GM21825 (cell line): ENCODE measurements around the gene ASXL2.
"Not testable (repeated sequence)": the region's sequence is repeated elsewhere in the genome, so short reads cannot be mapped to it uniquely, and the experiment has no call there.

ENCODE experiments used
- ATAC-seq: cut with Tn5 transposase; IDR thresholded peaks from one replicate; pipeline ENCODE4 v1.9.1; 2021; ENCODE audit warnings: mild to moderate bottlenecking, moderate library complexity; ENCODE audit not compliant: unreplicated experiment

Gene ASXL2

DNA sequence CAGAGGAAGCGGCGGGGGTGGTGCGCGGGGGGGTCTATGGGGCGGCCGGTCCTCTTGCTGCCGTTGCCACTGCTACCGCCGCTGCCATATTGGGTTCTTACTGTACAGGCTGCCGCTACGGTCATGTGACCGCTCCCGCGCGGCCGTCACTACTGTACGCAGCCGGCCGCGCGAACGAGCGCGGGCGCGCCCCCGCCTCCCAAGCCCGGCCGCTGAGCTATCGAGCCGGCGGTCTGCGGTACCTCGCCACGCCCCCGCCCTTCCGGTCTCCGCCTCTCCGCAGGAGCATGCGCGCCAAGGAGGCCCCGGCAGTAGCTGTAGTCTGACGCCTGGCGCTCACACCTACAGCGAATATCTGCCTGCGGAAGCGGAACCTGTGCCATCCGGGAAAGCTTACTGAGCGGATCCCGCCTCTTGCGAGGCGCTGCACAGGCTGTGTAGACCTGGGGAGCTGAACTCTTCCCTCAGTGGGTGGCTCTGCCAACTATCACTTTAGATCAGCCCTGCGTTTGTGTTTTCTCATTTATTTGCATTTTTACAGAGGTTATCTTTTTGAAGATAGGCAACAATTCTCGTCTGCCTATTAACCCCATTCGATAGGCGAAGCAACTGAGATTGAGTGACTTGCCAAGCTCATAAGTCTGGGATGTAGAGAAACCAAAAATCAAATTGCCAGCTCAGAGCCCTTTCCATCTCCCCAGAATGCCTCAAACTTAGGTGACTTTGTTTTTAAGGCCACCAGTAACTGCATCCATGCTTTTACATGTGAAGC lies at the start of gene ASXL2:
TSS of gene ASXL2 (minus strand) at position 127 of the 772 bp plus-strand sequence. CDS start 265 bp downstream, outside the sequence.
- ATAC-seq: peak; percentile 90

DNA sequence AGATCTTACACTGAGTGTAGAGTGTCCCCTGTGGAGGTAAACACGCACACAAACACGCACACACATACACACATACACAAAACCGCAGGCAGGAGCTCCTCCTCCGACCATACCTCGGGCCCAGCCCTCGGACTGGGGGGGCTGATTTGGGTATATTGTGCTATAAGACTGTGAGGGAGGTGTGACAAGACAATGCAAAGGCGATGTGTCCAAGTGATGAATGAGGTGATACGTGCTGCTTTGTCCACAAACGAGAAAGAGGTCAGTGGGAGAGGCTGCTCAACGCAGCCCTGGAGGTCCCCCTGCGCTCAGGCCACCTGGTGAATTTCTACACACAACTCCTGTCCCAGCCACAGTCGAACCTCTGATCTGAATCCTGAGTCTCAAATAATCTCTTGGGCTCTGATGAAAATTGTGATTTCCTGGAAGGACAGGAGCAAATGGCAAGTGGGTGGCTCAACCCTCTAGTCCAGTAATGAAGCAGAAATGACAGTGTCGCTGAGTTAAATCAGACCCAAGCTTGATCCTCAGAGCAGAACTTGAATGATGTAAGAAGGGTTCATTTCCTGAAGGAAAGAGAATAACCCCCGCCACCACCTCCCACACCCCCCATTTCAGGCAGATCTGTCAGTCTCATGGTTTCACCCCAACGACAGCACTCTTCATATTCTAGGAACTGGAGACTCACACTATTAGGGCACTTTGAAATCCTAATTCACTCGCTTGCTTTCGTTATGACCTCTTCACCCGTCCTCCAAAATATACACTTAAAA lies 48.9 kb upstream of the ASXL2 start:
- no peak for ATAC-seq

DNA sequence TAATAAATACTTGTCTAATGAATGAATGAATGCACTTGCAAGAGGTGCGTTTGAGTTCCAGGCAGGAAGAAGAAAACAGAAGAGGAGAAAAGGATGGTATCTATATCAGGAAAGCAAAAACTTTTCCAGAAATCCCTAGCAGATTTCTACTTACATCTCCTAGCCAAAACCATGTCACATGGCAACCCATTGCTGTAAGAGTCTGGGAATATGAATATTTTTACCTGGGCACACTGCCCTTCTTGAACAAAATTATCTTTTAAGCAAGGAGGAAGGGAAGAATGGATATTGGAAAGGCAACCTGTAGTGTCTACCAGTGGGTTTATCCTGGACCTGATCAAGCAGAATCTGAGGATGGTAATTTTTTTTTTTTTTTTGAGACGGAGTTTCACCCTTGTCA lies 44.2 kb upstream of the ASXL2 start:
- ATAC-seq: no peak

DNA sequence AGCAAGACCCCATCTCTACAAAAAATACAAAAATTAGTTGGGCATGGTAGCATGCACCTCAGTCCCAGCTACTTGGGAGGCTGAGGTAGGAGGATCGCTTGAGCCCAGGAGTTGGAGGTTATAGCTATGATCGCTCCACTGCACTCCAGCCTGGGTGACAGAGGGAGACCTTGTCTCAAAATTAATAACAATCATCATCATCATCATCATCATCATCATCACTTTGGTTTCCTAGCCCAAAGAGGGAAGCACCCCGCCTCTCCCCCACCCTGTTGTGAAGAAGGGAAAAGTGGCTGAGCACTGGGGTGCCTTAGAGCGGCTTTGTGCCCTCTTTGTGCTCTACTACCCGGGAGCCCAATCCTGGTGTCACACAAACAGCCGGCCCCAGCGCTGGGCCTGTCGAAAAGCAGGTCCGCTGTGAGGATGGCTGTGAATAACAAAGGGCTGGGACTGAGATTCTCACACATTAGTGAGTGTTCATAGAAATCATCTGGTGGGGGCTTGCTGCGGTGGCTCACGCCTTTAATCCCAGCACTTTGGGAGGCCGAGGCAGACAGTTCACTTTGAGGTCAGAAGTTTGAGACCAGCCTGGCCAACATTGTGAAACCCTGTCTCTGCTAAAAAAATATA lies 42.6 kb upstream of the ASXL2 start:
- ATAC-seq: no peak

DNA sequence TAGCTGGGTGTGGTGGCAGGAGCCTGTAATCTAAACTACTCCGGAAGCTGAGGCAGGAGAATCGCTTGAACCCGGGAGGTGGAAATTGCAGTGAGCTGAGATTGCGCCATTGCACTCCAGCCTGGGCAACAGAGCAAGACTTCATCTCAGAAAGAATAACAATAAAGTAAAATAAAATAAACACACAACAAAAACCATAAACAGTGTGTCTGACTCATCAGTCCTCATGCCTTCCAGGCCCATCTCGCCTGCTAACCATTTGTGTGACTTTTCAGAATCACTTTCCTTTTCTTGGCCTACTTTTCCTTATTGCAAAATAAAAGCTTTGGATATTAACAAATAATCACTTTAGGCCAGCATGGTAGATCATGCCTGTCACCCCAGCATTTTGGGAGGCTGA lies 42.0 kb upstream of the ASXL2 start:
- ATAC-seq: no peak

DNA sequence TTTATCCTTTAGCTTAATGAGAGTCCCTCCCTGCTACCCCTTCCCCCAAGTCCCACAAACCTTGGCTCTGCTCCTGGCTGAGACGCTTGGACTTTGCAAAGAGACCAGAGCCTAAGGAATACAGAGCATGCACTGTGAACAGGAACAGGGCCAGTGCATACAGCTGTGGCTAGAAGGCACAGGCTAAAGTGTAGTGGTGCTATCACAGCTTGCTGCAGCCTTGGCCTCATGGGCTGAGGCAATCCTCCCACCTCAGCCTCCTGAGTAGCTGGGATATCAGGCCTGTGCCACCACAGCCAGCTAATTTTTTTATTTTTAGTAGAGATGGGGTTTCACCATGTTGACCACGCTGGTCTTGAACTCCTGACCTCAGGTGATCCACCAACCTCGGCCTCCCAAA lies 39.5 kb upstream of the ASXL2 start:
- ATAC-seq: no peak

DNA sequence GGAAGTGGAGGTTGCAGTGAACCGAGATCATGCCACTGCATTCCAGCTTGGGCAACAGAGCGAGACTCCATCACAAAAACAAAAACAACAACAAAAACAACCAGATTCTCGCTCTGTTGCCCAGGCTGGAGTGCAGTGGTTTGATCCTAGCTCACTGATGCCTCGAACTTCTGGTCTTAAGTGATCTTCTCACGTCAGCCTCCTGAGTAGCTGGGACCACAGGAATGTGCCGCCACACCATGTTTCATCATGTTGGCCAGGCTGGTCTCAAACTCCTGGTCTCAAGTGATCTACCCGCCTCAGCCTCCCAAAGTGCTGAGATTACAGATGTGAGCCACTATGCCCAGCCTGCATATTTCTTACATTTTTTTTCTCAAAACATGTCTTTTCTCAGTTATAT lies 39.1 kb upstream of the ASXL2 start:
- not testable (repeated sequence) for ATAC-seq

DNA sequence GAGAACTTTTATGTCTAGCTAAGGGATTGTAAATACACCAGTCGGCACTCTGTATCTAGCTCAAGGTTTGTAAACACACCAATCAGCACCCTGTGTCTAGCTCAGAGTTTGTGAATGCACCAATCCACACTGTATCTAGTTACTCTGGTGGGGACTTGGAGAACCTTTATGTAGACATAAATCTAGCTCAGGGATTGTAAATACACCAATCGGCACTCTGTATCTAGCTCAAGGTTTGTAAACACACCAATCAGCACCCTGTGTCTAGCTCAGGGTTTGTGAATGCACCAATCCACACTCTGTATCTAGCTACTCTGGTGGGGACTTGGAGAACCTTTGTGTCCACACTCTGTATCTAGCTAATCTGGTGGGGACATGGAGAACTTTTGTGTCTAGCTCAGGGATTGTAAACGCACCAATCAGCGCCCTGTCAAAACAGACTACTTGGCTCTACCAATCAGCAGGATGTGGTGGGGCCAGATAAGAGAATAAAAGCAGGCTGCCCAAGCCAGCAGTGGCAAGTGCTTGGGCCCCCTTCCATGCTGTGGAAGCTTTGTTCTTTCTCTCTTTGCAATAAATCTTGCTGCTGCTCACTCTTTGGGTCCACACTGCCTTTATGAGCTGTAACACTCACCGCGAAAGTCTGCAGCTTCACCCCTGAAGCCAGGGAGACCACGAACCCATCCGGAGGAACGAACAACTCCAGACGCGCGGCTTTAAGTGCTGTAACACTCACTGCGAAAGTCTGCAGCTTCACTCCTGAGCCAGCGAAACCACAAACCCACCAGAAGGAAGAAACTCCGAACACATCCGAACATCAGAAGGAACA lies 37.9 kb upstream of the ASXL2 start:
- not testable (repeated sequence) for ATAC-seq

DNA sequence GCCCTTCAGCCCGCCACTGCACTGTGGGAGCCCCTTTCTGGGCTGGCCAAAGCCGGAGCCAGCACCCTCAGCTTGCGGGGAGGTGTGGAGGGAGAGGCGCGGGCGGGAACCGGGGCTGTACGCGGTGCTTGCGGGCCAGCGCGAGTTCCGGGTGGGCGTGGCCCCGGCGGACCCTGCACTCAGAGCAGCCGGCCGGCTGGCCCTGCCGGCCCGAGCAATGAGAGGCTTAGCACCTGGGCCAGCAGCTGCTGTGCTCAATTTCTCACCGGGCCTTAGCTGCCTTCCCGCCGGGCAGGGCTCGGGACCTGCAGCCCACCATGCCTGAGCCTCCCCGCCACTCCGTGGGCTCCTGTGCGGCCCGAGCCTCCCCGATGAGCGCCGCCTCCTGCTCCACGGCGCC lies 37.1 kb upstream of the ASXL2 start:
- ATAC-seq: not testable (repeated sequence)

DNA sequence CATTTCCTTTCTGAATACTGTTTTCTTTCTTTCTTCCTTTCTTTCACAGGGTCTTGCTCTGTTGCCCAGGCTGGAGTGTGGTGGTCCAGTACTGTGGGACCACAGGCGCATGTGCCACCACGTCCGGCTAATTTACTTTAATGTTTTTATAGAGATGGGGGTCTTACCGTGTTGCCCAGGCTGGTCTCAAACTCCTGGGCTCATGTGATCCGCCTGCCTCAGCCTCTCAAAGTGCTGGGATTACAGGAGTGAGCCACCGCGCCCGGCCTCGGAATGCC lies 35.3 kb upstream of the ASXL2 start:
- not testable (repeated sequence) for ATAC-seq

DNA sequence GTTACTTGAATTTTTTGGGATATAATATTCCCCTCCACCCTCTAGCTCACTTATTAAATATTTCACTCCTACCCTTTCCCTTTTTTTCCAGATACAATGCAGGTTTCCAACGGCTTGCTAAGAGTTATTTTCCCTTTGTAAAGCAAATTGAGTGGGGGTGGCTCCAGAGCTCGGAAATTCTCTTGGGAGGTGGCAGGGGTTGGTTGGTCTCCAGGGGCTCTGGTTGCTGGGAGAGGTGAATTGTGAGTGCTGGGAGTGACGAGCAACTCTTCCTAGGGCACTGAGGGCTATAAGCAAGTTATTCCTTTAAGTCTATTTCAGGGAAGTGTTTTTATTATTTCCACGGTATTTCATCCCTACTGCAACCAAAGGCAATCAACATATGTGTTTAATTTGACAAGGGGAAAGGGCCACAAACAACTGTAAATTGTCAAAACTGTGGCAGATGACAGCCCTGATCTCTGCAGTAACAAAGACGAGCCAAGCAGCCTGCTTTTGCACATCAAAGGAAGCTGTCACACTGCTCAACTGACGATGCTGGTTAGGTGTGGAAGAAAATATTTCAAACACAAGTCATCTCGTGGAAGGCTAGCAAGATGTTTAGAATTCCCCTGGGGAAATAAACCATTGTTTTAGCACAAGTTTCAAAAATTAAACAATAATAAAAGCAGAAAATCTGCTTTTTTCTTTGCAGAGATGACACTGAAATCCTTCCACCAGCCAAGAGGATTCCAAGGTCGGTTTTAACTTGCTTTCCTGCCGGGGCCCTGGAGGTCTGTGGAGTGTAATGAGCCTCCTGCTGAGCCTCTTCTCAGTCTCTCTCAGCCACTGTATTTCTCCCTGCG lies 34.8 kb upstream of the ASXL2 start:
- ATAC-seq: no peak

DNA sequence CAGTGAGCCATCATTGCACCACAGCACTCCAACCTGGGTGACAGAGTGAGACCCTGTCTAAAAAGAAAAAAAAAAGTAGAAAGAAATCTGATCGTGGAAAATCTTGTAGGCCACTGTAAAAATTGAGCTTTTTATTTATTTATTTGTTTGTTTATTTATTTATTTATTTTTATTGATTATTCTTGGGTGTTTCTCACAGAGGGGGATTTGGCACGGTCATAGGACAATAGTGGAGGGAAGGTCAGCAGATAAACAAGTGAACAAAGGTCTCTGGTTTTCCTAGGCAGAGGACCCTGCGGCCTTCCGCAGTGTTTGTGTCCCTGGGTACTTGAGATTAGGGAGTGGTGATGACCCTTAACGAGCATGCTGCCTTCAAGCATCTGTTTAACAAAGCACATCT lies 31.3 kb upstream of the ASXL2 start:
- not testable (repeated sequence) for ATAC-seq

DNA sequence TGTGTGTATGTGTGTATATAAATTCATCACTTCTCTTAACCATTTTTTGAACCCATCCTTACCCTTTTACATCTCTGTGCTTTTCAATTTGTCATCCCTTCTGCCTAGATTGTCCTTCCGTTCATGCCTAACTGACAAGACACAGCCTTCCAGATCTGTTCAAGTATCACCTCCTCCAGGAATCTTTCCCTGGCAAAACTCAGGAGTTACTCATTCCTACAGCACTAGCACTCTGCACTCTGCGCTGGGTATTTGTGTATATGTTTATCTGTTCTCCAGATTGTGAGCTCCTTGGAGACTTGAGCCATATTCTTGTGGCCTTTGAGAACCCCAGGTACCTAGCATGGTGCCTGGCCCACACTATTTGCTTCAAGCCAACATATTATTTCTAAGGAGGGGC lies 26.8 kb upstream of the ASXL2 start:
- ATAC-seq: no peak

DNA sequence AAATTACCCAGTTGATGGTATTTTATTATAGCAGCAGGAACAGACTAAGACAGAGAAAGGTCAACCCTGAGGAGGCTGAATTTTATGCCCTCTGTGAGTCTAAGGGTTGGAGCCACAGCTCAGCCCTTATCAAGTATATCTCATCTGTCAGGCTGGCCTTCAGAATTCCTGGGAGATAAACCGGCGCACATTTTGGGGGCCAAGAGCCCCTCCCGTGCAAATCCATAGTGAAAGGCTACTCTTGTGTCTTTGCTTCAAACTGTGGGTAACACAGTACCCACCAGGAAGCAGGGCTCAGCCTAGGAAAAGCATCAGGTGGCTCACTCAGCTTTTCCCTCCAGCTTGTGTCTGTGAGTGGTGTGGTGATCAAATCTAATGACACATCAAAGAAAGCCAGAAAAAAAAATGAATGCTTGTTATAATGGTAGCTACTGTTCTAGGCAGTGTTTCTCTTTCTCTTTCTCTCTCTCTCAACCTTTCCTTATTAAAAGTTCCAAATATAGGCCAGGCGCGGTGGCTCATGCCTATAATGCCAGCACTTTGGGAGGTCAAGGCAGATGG lies 25.0 kb upstream of the ASXL2 start:
- ATAC-seq: no peak

DNA sequence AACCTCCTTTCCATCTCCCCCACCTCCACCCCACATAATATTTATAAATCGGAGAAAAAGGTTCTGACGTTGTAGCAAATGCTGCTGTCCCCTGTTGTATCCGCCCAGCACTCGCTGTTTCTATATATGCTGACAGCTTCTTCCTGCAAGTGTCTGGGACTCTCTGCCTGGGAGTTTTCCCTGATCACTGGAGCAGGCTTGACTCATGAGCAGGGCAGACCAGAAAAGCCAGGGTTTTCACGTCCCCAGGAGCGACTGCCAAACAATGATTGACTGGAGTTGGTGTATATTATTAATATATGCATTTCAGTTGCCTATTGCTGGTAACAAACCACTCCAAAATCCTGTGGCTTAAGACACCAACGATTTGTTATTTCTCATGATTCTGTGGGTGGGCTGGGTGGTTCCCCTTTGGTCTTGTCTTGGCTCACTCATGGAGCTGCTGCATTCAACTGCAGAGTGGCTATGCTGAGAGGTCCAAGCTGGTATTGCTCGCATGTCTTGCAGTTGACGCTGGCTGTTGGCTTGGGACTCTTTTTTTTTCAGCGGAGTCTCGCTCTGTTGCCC lies 21.2 kb upstream of the ASXL2 start:
- ATAC-seq: no peak

DNA sequence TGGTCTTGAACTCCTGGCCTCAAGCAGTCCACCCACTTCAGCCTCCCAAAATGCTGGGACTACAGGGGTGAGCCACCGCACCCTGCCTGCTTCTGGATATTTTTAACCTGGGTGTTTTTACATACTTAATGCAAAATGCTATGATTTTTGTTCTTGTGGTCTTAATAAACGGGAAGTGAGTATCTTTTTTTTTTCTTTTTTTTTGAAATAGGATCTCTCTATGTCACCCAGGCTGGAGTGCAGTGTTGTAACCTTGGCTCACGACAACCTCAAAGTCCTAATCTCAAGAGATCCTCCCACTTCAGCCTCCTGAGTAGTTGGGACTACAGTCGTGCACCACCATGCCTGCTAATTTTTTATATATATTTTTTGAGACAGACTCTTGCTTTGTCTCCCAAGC lies 19.2 kb upstream of the ASXL2 start:
- no peak for ATAC-seq

DNA sequence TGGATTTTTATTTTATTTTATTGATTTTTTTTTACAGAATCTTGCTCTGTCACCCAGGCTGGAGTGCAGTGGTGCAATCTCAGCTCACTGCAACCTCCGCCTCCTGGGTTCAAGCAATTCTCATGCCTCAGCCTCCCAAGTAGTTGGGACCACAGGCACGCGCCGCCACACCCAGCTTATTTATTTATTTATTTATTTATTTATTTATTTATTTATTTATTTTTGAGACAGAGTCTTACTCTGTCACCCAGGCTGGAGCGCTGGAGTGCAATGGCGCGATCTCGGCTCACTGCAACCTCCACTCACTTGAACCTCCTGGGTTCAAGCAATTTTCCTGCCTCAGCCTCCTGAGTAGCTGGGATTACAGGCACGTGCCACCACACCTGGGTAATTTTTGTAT lies 18.0 kb upstream of the ASXL2 start:
- not testable (repeated sequence) for ATAC-seq

DNA sequence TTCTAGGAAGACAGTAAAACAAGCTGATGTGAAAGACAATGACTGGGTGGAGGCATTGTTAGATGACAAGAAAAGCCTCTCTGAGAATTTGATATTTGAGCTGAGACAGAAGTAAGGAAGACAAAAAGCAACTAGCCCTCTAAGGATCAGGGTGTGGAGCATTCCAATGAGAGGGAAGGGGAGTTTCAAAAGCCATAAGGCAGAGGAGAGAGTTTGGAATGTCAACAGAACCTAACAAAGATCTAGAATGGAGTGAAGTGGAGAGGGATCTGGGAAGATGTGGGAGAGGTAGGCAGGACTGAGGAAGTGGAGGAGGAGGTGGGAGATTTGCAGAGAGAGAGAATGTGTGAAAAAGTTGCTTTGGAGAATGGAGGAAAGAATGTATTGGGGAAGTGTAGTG lies 17.3 kb upstream of the ASXL2 start:
- ATAC-seq: no peak

DNA sequence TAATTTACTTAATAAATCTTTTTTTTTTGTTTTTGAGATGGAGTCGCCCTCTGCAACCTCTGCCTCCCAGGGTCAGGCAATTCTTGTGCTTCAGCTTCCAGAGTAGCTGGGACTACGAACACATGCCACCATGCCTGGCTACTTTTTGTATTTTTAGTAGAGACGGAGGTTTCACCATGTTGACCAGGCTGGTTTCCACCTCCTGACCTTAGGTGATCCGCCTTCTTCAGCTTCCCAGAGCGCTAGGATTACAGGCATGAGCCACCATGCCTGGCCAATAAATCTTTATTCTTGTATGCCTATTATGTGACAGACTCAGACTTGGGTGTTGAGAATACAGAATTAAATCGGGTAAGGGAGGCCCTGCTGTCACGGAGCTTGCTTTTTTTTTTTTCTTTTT lies 16.7 kb upstream of the ASXL2 start:
- ATAC-seq: no peak
